Cardiac fibroblast (primary cell): ENCODE measurements around the gene SEPTIN5.

Experiments
- DNase-seq, 2 donors: peaks; one replicate each; pipeline versions ENCODE4 v3.0.0 to v3.0.0-alpha.2; 2010; ENCODE audit warnings: low read depth in 2 of 2
- H3K4me3 ChIP-seq, 2 donors: replicated peaks in 1 of 2; 1 replicate in 1 of 2; 2 replicates in 1 of 2; pipeline ENCODE4 v1.5.1; 2011; ENCODE audit warnings: low read depth in 2 of 2, low read length in 2 of 2, mild to moderate bottlenecking in 2 of 2, moderate library complexity in 1 of 2
- TF ChIP-seq, protein P1 (sequence below): IDR thresholded peaks from one replicate; pipeline ENCODE4 v1.5.1; 2011; ENCODE audit warnings: low read depth, mild to moderate bottlenecking, low read length, inconsistent platforms

The SEPTIN5 gene

DNA sequence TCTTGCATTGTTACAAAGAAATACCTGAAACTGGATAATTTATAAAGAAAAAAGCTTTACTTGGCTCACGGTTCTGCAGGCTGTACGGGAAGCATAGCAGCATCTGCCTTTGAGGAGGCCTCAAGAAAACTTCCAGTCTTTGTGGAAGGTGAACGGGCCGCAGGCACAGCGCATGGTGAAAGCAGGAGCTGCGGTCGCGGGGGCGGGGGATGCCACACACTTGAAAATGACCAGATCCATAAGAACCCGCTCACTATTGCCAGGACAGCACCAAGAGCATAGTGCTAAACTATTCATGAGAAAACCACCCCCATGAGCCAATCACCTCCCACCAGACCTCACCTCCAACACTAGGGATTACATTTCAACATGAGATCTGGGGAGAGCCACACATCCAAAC, 45.6 kb upstream of the SEPTIN5 start:
- no peak overlapping the region for H3K4me3 ChIP-seq
- no peak for DNase-seq
- TF ChIP-seq, protein P1, sequence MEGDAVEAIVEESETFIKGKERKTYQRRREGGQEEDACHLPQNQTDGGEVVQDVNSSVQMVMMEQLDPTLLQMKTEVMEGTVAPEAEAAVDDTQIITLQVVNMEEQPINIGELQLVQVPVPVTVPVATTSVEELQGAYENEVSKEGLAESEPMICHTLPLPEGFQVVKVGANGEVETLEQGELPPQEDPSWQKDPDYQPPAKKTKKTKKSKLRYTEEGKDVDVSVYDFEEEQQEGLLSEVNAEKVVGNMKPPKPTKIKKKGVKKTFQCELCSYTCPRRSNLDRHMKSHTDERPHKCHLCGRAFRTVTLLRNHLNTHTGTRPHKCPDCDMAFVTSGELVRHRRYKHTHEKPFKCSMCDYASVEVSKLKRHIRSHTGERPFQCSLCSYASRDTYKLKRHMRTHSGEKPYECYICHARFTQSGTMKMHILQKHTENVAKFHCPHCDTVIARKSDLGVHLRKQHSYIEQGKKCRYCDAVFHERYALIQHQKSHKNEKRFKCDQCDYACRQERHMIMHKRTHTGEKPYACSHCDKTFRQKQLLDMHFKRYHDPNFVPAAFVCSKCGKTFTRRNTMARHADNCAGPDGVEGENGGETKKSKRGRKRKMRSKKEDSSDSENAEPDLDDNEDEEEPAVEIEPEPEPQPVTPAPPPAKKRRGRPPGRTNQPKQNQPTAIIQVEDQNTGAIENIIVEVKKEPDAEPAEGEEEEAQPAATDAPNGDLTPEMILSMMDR = no peak

DNA sequence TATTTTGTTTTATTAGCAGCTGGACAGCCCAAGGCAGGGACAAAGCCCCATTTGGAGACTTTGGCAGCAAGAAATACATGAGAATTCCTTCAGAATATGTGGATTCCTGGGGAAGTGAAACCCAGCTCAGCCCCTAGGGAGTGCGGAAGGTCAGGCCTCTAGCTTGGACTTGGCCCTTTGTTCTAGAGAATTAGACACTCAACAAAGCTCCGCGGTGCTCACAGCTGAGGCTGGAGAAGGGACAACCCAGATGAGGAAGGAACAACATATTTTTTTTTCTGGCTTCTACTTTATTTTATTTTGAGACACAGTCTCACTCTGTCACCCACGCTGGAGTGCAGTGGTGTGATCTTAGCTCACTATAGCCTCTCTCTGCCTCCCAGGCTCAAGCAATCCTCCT, 44.7 kb upstream of the SEPTIN5 start:
- TF ChIP-seq, protein P1 = no peak
- no peak overlapping the region for H3K4me3 ChIP-seq
- DNase-seq = peak in 1 of 2 donors; percentile 5

DNA sequence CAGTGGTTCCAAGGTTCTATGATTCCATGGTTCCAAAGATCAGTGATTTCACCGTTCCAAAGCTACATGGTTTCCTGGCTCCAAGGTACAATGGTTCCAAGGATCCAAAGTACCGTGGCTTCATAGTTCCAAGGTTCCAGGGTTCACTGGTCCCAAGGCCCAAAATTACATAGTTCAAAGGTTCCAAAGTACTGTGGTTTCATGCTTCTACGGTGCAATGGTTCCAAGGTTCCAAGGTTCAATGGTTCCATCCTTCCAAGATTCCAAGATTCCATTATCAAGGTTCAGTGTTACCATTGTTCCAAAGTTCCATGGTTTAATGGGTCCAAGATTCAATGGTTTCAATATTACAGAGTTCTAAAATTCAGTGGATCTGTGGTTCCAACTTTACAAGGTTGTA, 43.0 kb upstream of the SEPTIN5 start:
- TF ChIP-seq, protein P1 = no peak
- H3K4me3 ChIP-seq = no peak overlapping the region
- no peak for DNase-seq

DNA sequence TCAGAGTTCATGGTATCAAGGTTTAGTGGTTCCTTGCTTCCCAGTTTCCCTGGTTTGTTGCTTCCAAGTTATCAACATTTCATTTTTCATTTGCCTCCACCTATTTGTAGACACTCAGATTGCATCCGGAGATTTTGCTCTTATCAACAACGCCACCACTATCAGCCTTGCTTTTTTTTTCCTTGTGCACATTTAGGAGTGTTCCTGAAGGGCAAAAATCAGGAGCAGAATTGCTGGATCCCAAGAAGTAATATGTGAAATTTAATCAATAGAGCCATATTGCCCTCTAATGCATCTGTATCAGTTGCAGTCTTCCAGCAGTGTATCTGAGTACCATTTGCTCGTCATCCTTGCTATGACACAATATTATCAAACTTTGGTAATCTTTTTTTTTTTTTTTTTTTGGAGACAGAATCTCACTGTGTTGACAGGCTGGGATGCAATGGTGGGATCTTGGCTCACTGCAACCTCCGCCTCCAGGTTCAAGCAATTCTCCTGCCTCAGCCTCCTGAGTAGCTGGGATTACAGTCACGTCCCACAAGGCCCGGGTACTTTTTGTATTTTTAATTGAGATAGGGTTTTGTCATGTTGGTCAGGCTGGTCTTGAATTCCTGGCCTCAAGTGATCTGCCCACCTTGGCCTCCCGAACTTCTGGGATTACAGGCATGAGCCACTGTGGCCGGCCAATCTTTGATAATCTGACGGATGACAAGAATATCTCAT, 42.1 kb upstream of the SEPTIN5 start:
- DNase-seq = no peak
- H3K4me3 ChIP-seq = no peak overlapping the region
- TF ChIP-seq, protein P1 = no peak

DNA sequence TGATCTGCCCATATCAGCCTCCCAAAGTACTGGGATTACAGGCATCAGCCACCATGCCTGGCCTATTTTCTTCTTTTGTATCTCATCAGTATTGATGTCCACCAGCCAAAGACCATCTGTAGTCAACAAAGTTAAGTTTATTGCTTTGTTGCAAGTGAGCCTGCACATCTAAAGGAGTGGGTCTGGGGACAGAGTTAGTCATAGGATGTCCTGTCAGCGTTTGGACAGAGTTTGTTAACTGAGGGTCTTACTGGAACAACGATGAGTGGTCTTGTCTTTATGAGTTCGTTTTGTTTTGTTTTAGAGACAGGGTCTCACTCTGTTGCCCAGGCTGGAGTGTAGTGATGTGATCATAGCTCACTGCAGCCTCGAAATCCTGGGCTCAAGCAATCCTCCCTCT, 40.6 kb upstream of the SEPTIN5 start:
- H3K4me3 ChIP-seq = no peak overlapping the region
- no peak for DNase-seq
- TF ChIP-seq, protein P1 = no peak

DNA sequence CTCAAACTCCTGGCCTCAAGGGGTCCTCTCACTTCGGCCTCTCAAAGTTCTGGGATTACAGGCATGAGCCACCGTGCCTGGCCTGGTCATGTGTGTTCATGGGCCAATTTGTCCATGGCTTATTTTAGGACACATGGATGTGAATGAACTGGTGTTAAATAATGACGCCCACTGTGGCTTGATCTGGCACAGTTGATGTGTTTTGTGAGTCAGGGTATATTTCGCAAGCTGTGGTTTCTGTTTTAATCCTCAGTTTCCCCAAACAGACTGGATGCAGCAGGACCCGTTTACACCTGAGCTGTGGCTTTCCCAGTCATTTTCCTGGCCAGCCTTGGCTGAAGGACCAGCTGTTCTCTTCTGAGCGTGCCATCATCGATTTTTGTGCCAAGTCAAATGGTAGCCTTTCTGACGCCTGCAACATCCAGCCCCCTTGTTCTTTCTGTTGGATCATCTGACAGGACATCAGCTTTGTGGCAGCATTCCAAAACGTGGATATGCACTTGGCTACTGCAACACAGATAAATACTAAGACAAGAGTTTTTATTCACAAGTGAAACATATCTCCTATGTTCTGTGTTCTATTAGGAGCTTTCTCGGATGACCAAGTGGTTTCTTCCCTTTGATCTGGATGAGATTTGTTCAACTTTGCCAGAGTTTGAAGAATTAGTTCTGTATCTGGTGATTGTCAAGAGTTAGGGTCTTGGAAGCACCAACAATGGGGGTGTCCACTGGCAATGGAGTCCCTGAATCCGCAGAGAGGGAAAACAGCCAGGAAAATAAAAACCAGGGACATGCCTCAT, 40.0 kb upstream of the SEPTIN5 start:
- TF ChIP-seq, protein P1 = no peak
- no peak overlapping the region for H3K4me3 ChIP-seq
- peak in 1 of 2 donors; percentile 43 for DNase-seq
